ENCODE data around the gene MRPL39. TPM values are rescaled to one million over a fixed set of nuclear protein-coding genes. Genes with fewer than 3 reads are reported as not detected.
A peak's percentile ranks its signal among the peaks of the same experiment; 100 is the strongest.

Gene MRPL39
- total and polyA plus RNA-seq, 9 of the 15 experiments (the other 6 are each of a cell fraction or from before 2014, with no cell fraction given), result 65.4 to 247 (median 105) TPM

GRCh38 chr21:25608044-25608737 lies 910 bp upstream of the MRPL39 start:
- 0 out of 3 replicates have a peak overlapping the region, but pooled peaks have one; percentile 4 for H3K27ac ChIP-seq (ENCODE audit: extremely low read depth, low read depth, low read length)
- no peaks in the 10 kb centered on the region for H3K9me1 ChIP-seq (ENCODE audit: control insufficient read depth, insufficient read depth, low read length)
- peaks cover 17% of the 10 kb centered on the region for H3K79me2 ChIP-seq (ENCODE audit: control insufficient read depth, insufficient read depth, low read length)
- peak; percentile 79 to 89 (median 80) for DNase-seq (ENCODE audit: extremely low read depth in 1 of 4, low spot score in 3 of 4)
- H3K4me1 ChIP-seq (replicated peaks in 1 of 2; ENCODE audit: control insufficient read depth in 2 of 2, insufficient read depth in 2 of 2, low read length in 2 of 2), result peaks cover 3 to 7% of the 10 kb centered on the region in 2 experiments; a peak in 2 of 5 replicates
- 9% methylated on average over 18 of the region's 18 CpGs for WGBS (ENCODE audit: insufficient coverage, low coverage, missing lambda C conversion rate)
- peak; percentile 88 for FAIRE-seq
- peak; percentile 88 for ATAC-seq
- peak overlapping the region; percentile 83 to 98; a peak in 3 of 4 replicates for H3K9ac ChIP-seq (ENCODE audit: insufficient read depth in 1 of 2, low read depth in 2 of 2, low read length in 2 of 2)
- H3K4me2 ChIP-seq (ENCODE audit: insufficient read depth, low read length), result peak overlapping the region; percentile 85
- H4K20me1 ChIP-seq (replicated peaks; ENCODE audit: control insufficient read depth, insufficient read depth, low read length), result no peaks in the 10 kb centered on the region
- peak overlapping the region; percentile 79 for H3K4me3 ChIP-seq
- ChIA-PET POLR2A (interaction anchor here (0.6 to 1.2 kb wide), 2 partner anchors 16 to 149 kb away, joined by 3 to 4 read pairs; no protein-coding TSS in a partner anchor), CTCF (ENCODE audit: low intra/inter-chr PET ratio) (interaction anchor here (0.6 to 3.7 kb wide), 5 partner anchors 32 to 1109 kb away, joined by 5 to 27 read pairs (median 13); no protein-coding TSS in a partner anchor)
- intact Hi-C loops (cut with micrococcal nuclease), result loop anchor here (1.0 to 5.0 kb wide), 6 partner anchors 100 to 1109 kb away; no protein-coding TSS in a partner anchor
- H3K27me3 ChIP-seq (ENCODE audit: control insufficient read depth in 2 of 2, insufficient read depth in 2 of 2, low read length in 2 of 2), result no peaks in the 10 kb centered on the region
- H3K9me3 ChIP-seq (replicated peaks; ENCODE audit: control insufficient read depth, insufficient read depth, low read depth, low read length), result no peaks in the 10 kb centered on the region
- in situ Hi-C loops (cut with MboI), result loop anchor here (5.0 to 10.0 kb wide), 3 partner anchors 194 to 1107 kb away; no protein-coding TSS in a partner anchor
- H3K36me3 ChIP-seq (ENCODE audit: control insufficient read depth, insufficient read depth, low read length), result peaks cover 29% of the 10 kb centered on the region; the same call in 2 of the 3 replicates
- BruUV-seq (replicated peaks), result TSS peak; percentile 62
- peak overlapping the region; percentile 91 for H2AFZ ChIP-seq (ENCODE audit: low read depth, low read length)
- TF ChIP-seq, protein P1, sequence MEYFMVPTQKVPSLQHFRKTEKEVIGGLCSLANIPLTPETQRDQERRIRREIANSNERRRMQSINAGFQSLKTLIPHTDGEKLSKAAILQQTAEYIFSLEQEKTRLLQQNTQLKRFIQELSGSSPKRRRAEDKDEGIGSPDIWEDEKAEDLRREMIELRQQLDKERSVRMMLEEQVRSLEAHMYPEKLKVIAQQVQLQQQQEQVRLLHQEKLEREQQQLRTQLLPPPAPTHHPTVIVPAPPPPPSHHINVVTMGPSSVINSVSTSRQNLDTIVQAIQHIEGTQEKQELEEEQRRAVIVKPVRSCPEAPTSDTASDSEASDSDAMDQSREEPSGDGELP (CRISPR knock-in tag; IDR thresholded peaks at IDR 0.05; ENCODE audit: borderline replicate concordance), result peak; percentile 49
- TF ChIP-seq ESRRA (IDR thresholded peaks at IDR 0.05; ENCODE audit: borderline replicate concordance, low read depth) (peak; percentile 58), BRD9 (IDR thresholded peaks at IDR 0.05; ENCODE audit: low read depth, partially characterized antibody) (peak; percentile 51), FOXP1 (CRISPR knock-in tag; IDR thresholded peaks at IDR 0.05) (no peak), ZNF24 (IDR thresholded peaks at IDR 0.05) (peak; percentile 98), ZNF384 (IDR thresholded peaks at IDR 0.05; ENCODE audit: low read depth, low read length) (no peak), STAT5B (CRISPR knock-in tag; IDR thresholded peaks at IDR 0.05) (no peak), SMC3 (conservative IDR thresholded peaks at IDR 0.05; ENCODE audit: insufficient read depth, low read depth, low read length) (peak; percentile 92), BACH1 (tag; IDR thresholded peaks at IDR 0.05) (0 out of 2 replicates have a peak, but pooled peaks have one; percentile 18), ZNF76 (CRISPR knock-in tag; IDR thresholded peaks at IDR 0.05; ENCODE audit: borderline replicate concordance) (no peak), SUPT5H (IDR thresholded peaks at IDR 0.05) (no peak), POLR2A (conservative IDR thresholded peaks at IDR 0.05) (no peak), DEAF1 (CRISPR knock-in tag; IDR thresholded peaks at IDR 0.05) (peak; percentile 81), LCOR (CRISPR knock-in tag; IDR thresholded peaks at IDR 0.05) (0 out of 2 replicates have a peak, but pooled peaks have one; percentile 36), MEIS2 (IDR thresholded peaks at IDR 0.05; ENCODE audit: partially characterized antibody) (no peak), BCOR (IDR thresholded peaks at IDR 0.05) (peak; percentile 51; the same call in 1 of the 2 replicates), ARID2 (IDR thresholded peaks at IDR 0.05) (peak; percentile 90), MAZ (CRISPR knock-in tag; conservative IDR thresholded peaks at IDR 0.05 in 1 of 2, IDR thresholded peaks at IDR 0.05 in 1 of 2) (peak; percentile 22 to 23; a peak in 2 of 4 replicates), KLF6 (CRISPR knock-in tag; IDR thresholded peaks at IDR 0.05; ENCODE audit: borderline replicate concordance) (no peak), ZNF239 (CRISPR knock-in tag; IDR thresholded peaks at IDR 0.05) (no peak)
